Ovary (tissue), 3 donors: ENCODE results near the gene MDH1.

ENCODE experiments used
- EP300 ChIP-seq: sonication (generic); formaldehyde crosslinking; IDR thresholded peaks from one replicate; pipeline ENCODE4 v1.6.1; 2017; ENCODE audit warnings: antibody characterized with exemption
- POLR2A ChIP-seq: fragments of 450-650 bp; IDR thresholded peaks from one replicate; pipeline ENCODE4 v1.6.1; 2017; ENCODE audit warnings: antibody characterized with exemption, mild to moderate bottlenecking, moderate library complexity
- TF ChIP-seq, protein P1 (sequence below), 3 donors: fragments of 450-650 bp in 2 of 3; fragments of 200-600 bp in 1 of 3; IDR thresholded peaks; one replicate each; pipeline versions ENCODE4 v1.5.1 to v1.8.0; 2016 to 2022; ENCODE audit warnings: antibody characterized with exemption in 3 of 3, mild to moderate bottlenecking in 1 of 3
- donor health status: DM: no; HTN: no; CAD: no.

DNA sequence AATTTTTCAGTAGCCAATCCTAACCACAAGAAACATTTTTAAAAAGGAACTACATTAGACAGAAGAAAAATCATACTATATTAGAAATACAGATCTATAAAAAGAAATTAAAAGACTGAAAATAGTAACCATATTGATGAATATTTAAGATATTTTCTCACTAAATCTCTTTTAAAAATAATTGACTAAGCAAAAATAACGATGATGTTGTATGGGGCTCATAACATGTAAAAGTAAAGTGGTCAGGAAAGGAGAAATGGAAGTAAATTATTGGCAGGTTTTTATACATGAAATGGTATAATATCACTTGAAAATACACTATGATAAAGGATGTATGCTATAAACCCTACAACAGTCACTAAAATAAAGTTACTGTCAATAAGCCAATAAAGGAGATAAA is 5.9 kb upstream of the MDH1 start:
- TF ChIP-seq, protein P1, sequence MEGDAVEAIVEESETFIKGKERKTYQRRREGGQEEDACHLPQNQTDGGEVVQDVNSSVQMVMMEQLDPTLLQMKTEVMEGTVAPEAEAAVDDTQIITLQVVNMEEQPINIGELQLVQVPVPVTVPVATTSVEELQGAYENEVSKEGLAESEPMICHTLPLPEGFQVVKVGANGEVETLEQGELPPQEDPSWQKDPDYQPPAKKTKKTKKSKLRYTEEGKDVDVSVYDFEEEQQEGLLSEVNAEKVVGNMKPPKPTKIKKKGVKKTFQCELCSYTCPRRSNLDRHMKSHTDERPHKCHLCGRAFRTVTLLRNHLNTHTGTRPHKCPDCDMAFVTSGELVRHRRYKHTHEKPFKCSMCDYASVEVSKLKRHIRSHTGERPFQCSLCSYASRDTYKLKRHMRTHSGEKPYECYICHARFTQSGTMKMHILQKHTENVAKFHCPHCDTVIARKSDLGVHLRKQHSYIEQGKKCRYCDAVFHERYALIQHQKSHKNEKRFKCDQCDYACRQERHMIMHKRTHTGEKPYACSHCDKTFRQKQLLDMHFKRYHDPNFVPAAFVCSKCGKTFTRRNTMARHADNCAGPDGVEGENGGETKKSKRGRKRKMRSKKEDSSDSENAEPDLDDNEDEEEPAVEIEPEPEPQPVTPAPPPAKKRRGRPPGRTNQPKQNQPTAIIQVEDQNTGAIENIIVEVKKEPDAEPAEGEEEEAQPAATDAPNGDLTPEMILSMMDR (IDR thresholded peaks at IDR 0.05), result no peak
- TF ChIP-seq EP300, result no peak
- no peak for TF ChIP-seq POLR2A
